SK-N-MC (cell line): ENCODE results near the gene RABAC1.

Source experiments
- DNase-seq: peaks from one replicate; pipeline ENCODE4 v3.0.0-alpha.2; 2011; ENCODE audit warnings: low read depth, low spot score
- H3K27ac ChIP-seq: fragments of 200-600 bp; sonication (generic); 2 replicates; pipeline ENCODE4 v1.5.1; 2016; ENCODE audit warnings: mixed run types
- H3K36me3 ChIP-seq: fragments of 200-600 bp; sonication (generic); 2 replicates; pipeline ENCODE4 v1.6.1; 2017; ENCODE audit warnings: antibody characterized with exemption, low read length, mixed read lengths; ENCODE audit not compliant: insufficient read depth
- H3K4me3 ChIP-seq: fragments of 200-600 bp; sonication (generic); 2 replicates; pipeline ENCODE4 v1.5.1; 2016
- H3K9ac ChIP-seq: fragments of 200-600 bp; sonication (generic); 2 replicates; pipeline ENCODE4 v1.8.0; 2017; ENCODE audit warnings: mixed run types, mixed read lengths; ENCODE audit not compliant: insufficient read length
- H3K9me3 ChIP-seq: fragments of 200-600 bp; sonication (generic); 2 replicates; pipeline ENCODE4 v1.6.1; 2017; ENCODE audit warnings: low read depth, mild to moderate bottlenecking, antibody characterized with exemption, low read length, moderate library complexity, mixed read lengths
- EZH2 ChIP-seq: fragments of 200-600 bp; sonication (generic); IDR thresholded peaks from one replicate; pipeline ENCODE4 v1.6.1; 2017; ENCODE audit warnings: antibody characterized with exemption
- FOXP2 ChIP-seq: optimal IDR thresholded peaks from 2 replicates; pipeline ENCODE3; 2011; ENCODE audit warnings: mild to moderate bottlenecking, moderate library complexity; ENCODE audit not compliant: insufficient read depth; ENCODE audit errors: extremely low read length, control extremely low read depth
- POLR2AphosphoS5 ChIP-seq: IDR thresholded peaks from 2 replicates; pipeline ENCODE4 v1.6.1; 2012; ENCODE audit warnings: mild to moderate bottlenecking, low read depth, low read length, borderline replicate concordance

The RABAC1 gene, protein sequence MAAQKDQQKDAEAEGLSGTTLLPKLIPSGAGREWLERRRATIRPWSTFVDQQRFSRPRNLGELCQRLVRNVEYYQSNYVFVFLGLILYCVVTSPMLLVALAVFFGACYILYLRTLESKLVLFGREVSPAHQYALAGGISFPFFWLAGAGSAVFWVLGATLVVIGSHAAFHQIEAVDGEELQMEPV

GRCh38 chr19:41959056-41960053, at the start of gene RABAC1:
Gene RABAC1 (minus strand): TSS chr19:41959321. CDS start chr19:41959292, 29 bp downstream.
- peak within 1 kb of the TSS; percentile 73 for H3K9ac ChIP-seq
- H3K4me3 ChIP-seq = peak within 1 kb of the TSS; percentile 91
- no peaks in the 10 kb centered on the region for H3K9me3 ChIP-seq
- peak; percentile 52 for DNase-seq
- peak within 1 kb of the TSS; percentile 71; the same call in 1 of the 2 replicates for H3K27ac ChIP-seq
- H3K36me3 ChIP-seq = no peaks in the 10 kb centered on the region; the same call in 1 of the 2 replicates
- TF ChIP-seq POLR2AphosphoS5 (peak; percentile 32), EZH2 (no peak), FOXP2 (peak; percentile 28)

- Histone ChIP-seq H3K36me3 (no peaks in the 10 kb centered on the region), H3K4me3 (no peak overlapping the region), H3K9me3 (no peaks in the 10 kb centered on the region), H3K27ac (no peak overlapping the region), H3K9ac (no peak overlapping the region)
- no peak for DNase-seq
- TF ChIP-seq FOXP2 = no peak
These were observed 47.4 kb upstream of the RABAC1 start for GRCh38 chr19:42006569-42006968.

GRCh38 chr19:42005504-42005903, 46.4 kb upstream of the RABAC1 start:
- TF ChIP-seq POLR2AphosphoS5 (no peak), EZH2 (no peak), FOXP2 (no peak)
- H3K4me3 ChIP-seq = no peak overlapping the region
- H3K9me3 ChIP-seq = no peaks in the 10 kb centered on the region
- no peaks in the 10 kb centered on the region for H3K36me3 ChIP-seq
- DNase-seq = no peak
- H3K27ac ChIP-seq = no peak overlapping the region
- H3K9ac ChIP-seq = no peak overlapping the region

DNA sequence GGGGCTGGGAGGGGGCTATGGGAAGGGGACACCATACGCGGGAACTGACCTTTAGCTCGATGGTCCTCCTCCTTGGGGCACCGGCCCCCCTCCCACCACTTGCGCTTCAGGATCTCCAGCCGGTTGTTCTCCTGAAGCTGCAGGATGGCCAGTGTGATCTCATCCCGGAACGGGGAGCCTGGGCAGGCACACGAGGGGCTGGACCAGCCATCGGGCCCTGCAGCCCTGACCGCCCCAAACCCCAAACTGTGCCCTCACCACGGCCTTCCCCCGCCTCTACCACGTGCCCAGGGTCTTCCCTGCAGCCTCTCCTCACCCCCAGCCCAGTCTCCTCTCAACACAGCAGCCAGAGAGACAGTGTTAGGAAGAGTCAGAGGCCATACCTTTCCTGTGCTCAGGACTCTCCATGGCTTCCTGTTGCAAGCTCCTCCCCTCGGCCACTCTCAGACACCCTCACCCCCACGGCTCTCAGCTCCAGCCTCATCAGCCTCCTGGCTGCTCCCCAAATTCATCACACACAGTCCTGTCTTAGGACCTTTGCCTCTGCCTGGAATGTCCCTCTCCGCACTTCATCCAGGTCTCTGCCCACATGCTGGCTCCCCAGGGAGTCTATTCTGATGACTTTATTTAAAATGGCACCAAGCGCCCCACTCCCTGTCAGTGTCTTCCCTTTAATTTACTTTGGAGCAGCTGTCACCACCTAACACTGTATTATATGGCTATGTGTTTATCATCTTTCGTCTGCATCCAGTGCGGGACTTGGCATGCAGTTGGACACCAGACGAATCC, 44.6 kb upstream of the RABAC1 start:
- TF ChIP-seq POLR2AphosphoS5 (no peak), FOXP2 (no peak), EZH2 (no peak)

GRCh38 chr19:41999878-42000208, 40.7 kb upstream of the RABAC1 start:
- H3K9me3 ChIP-seq = no peaks in the 10 kb centered on the region
- H3K27ac ChIP-seq = no peak overlapping the region
- no peaks in the 10 kb centered on the region for H3K36me3 ChIP-seq
- TF ChIP-seq POLR2AphosphoS5 (no peak), FOXP2 (no peak), EZH2 (no peak)
- DNase-seq = no peak
- no peak overlapping the region for H3K4me3 ChIP-seq
- H3K9ac ChIP-seq = no peak overlapping the region

More for the DNA sequence above, 44.6 kb upstream of the RABAC1 start:
- DNase-seq = no peak
- no peaks in the 10 kb centered on the region for H3K36me3 ChIP-seq
- no peak overlapping the region for H3K9ac ChIP-seq
- no peaks in the 10 kb centered on the region for H3K9me3 ChIP-seq
- no peak overlapping the region for H3K27ac ChIP-seq
- H3K4me3 ChIP-seq = no peak overlapping the region

- H3K9ac ChIP-seq = no peak overlapping the region
- H3K27ac ChIP-seq = no peak overlapping the region
- TF ChIP-seq EZH2 (no peak), FOXP2 (no peak), POLR2AphosphoS5 (no peak)
- H3K9me3 ChIP-seq = no peaks in the 10 kb centered on the region
- no peaks in the 10 kb centered on the region for H3K36me3 ChIP-seq
- no peak overlapping the region for H3K4me3 ChIP-seq
- DNase-seq = no peak
These were observed 40.2 kb upstream of the RABAC1 start for GRCh38 chr19:41999071-41999877.

GRCh38 chr19:41998246-41999020, 39.3 kb upstream of the RABAC1 start:
- no peak for DNase-seq
- no peak for TF ChIP-seq EZH2
- no peak overlapping the region for H3K9ac ChIP-seq
- H3K36me3 ChIP-seq = no peaks in the 10 kb centered on the region
- H3K27ac ChIP-seq = no peak overlapping the region
- H3K9me3 ChIP-seq = no peaks in the 10 kb centered on the region
- H3K4me3 ChIP-seq = peak overlapping the region; percentile 49

- no peaks in the 10 kb centered on the region for H3K9me3 ChIP-seq
- H3K36me3 ChIP-seq = no peaks in the 10 kb centered on the region
- DNase-seq = no peak
- no peak for TF ChIP-seq POLR2AphosphoS5
- TF ChIP-seq EZH2 = no peak
- no peak for TF ChIP-seq FOXP2
- no peak overlapping the region for H3K27ac ChIP-seq
- peak overlapping the region; percentile 49 for H3K4me3 ChIP-seq
- H3K9ac ChIP-seq = no peak overlapping the region
These were observed 38.7 kb upstream of the RABAC1 start for GRCh38 chr19:41997851-41998229.
